Hematopoietic multipotent progenitor cell treated with erythropoietin and hydrocortisone succinate and interleukin-3 and kit ligand, for 6 days (in vitro differentiated cells): Measurements from ENCODE around the gene PLXNA4.

ENCODE experiments used
- DNase-seq: peaks from one replicate; pipeline ENCODE4 v3.0.0-alpha.2; 2015

Gene PLXNA4

GRCh38 chr7:132255898-132256297 is 320.4 kb downstream of the PLXNA4 start:
- no peak for DNase-seq

- DNase-seq = no peak
Measured at GRCh38 chr7:132255115-132255797, 321.0 kb downstream of the PLXNA4 start.

GRCh38 chr7:132254455-132254854 is 321.8 kb downstream of the PLXNA4 start:
- DNase-seq = no peak

GRCh38 chr7:132252793-132253100 is 323.5 kb downstream of the PLXNA4 start:
- no peak for DNase-seq

- DNase-seq = no peak
Measured at GRCh38 chr7:132251327-132251659, 325.0 kb downstream of the PLXNA4 start.

- DNase-seq = no peak
Measured at GRCh38 chr7:132250480-132251326, 325.6 kb downstream of the PLXNA4 start.

GRCh38 chr7:132249256-132249971 is 326.9 kb downstream of the PLXNA4 start:
- peak; percentile 14 for DNase-seq

GRCh38 chr7:132248841-132249240 is 327.4 kb downstream of the PLXNA4 start:
- DNase-seq = no peak

- DNase-seq = no peak
Measured at GRCh38 chr7:132247995-132248618, 328.2 kb downstream of the PLXNA4 start.

- no peak for DNase-seq
Measured at GRCh38 chr7:132246591-132246990, 329.7 kb downstream of the PLXNA4 start.

- no peak for DNase-seq
Measured at GRCh38 chr7:132245539-132245938, 330.7 kb downstream of the PLXNA4 start.

- DNase-seq = no peak
Measured at GRCh38 chr7:132244903-132245480, 331.3 kb downstream of the PLXNA4 start.

GRCh38 chr7:132243463-132243862 is 332.8 kb downstream of the PLXNA4 start:
- no peak for DNase-seq

GRCh38 chr7:132243051-132243450 is 333.2 kb downstream of the PLXNA4 start:
- DNase-seq = no peak

GRCh38 chr7:132242192-132242812 is 334.0 kb downstream of the PLXNA4 start:
- no peak for DNase-seq

- no peak for DNase-seq
Measured at GRCh38 chr7:132240821-132241422, 335.3 kb downstream of the PLXNA4 start.

GRCh38 chr7:132240262-132240661 is 336.0 kb downstream of the PLXNA4 start:
- DNase-seq = no peak

GRCh38 chr7:132239422-132239994 is 336.8 kb downstream of the PLXNA4 start:
- DNase-seq = no peak

- DNase-seq = no peak
Measured at GRCh38 chr7:132234711-132235110, 341.6 kb downstream of the PLXNA4 start.

GRCh38 chr7:132232406-132232805 is 343.9 kb downstream of the PLXNA4 start:
- no peak for DNase-seq

GRCh38 chr7:132230462-132230861 is 345.8 kb downstream of the PLXNA4 start:
- no peak for DNase-seq

- DNase-seq = no peak
Measured at GRCh38 chr7:132228240-132228639, 348.0 kb downstream of the PLXNA4 start.
